GM23248 (cell line): ENCODE measurements around the gene ZBTB44. TPM values are rescaled to one million over a fixed set of nuclear protein-coding genes. Genes with fewer than 3 reads are reported as not detected.

Experiments used
- DNase-seq: peaks from one replicate; pipeline ENCODE4 v3.0.0-alpha.2; 2015
- H2AFZ ChIP-seq: fragments of 200-600 bp; sonication (generic); 2 replicates; pipeline ENCODE4 v1.6.1; 2016; ENCODE audit warnings: antibody characterized with exemption
- H3F3A ChIP-seq: fragments of 200-600 bp; sonication (generic); 2 replicates; pipeline ENCODE4 v1.6.1; 2016; ENCODE audit warnings: mild to moderate bottlenecking, antibody characterized with exemption, mixed run types; ENCODE audit not compliant: insufficient read depth
- H3K27ac ChIP-seq: fragments of 200-600 bp; sonication (generic); 2 replicates; pipeline ENCODE4 v1.5.1; 2016; ENCODE audit warnings: mild to moderate bottlenecking
- H3K27me3 ChIP-seq: fragments of 200-600 bp; sonication (generic); replicated peaks from 2 replicates; pipeline ENCODE4 v1.6.1; 2016; ENCODE audit warnings: mild to moderate bottlenecking; ENCODE audit not compliant: insufficient read depth
- H3K36me3 ChIP-seq: fragments of 200-600 bp; sonication (generic); 2 replicates; pipeline ENCODE4 v1.6.1; 2016; ENCODE audit warnings: low read depth, mild to moderate bottlenecking
- H3K4me1 ChIP-seq: fragments of 200-600 bp; sonication (generic); 2 replicates; pipeline ENCODE4 v1.6.1; 2016; ENCODE audit warnings: mild to moderate bottlenecking; ENCODE audit not compliant: insufficient read depth
- H3K4me2 ChIP-seq: fragments of 200-600 bp; sonication (generic); one replicate; pipeline ENCODE4 v1.6.1; 2016; ENCODE audit warnings: mild to moderate bottlenecking; ENCODE audit not compliant: unreplicated experiment
- H3K4me3 ChIP-seq: fragments of 200-600 bp; sonication (generic); 2 replicates; pipeline ENCODE4 v1.5.1; 2016; ENCODE audit warnings: mild to moderate bottlenecking
- H3K79me2 ChIP-seq: fragments of 200-600 bp; sonication (generic); 2 replicates; pipeline ENCODE4 v1.6.1; 2016; ENCODE audit warnings: mild to moderate bottlenecking; ENCODE audit not compliant: insufficient read depth
- H3K9ac ChIP-seq: fragments of 200-600 bp; sonication (generic); 2 replicates; pipeline ENCODE4 v1.6.1; 2016; ENCODE audit warnings: mild to moderate bottlenecking
- H3K9me2 ChIP-seq: fragments of 200-600 bp; sonication (generic); 2 replicates; pipeline ENCODE4 v1.6.1; 2016; ENCODE audit warnings: mixed run types, mild to moderate bottlenecking, moderate library complexity; ENCODE audit not compliant: insufficient read depth
- H3K9me3 ChIP-seq: fragments of 200-600 bp; sonication (generic); one replicate; pipeline ENCODE4 v1.6.1; 2017; ENCODE audit warnings: low read depth
- H4K20me1 ChIP-seq: fragments of 200-600 bp; sonication (generic); 2 replicates; pipeline ENCODE4 v1.6.0; 2016; ENCODE audit not compliant: insufficient read depth
- EZH2 ChIP-seq: fragments of 200-600 bp; sonication (generic); IDR thresholded peaks from 2 replicates; pipeline ENCODE4 v1.6.1; 2018; ENCODE audit warnings: antibody characterized with exemption, mild to moderate bottlenecking; ENCODE audit not compliant: insufficient read depth, poor library complexity, severe bottlenecking
- EZH2phosphoT487 ChIP-seq: fragments of 200-600 bp; sonication (generic); IDR thresholded peaks from 2 replicates; pipeline ENCODE4 v1.6.1; 2018; ENCODE audit warnings: antibody characterized with exemption, moderate library complexity, mild to moderate bottlenecking, low read depth; ENCODE audit not compliant: insufficient read depth
- WGBS, 2 experiments: methylation state at CpG; one replicate each; pipeline ENCODE4 v1.1.6; 2015 to 2017; ENCODE audit warnings: low lambda C conversion rate in 2 of 2, low coverage in 1 of 2; ENCODE audit errors: missing lambda C conversion rate in 2 of 2; 5-methylcytosine and 5-hydroxymethylcytosine counted together
- in situ Hi-C: fragments of 300-500 bp; cut with MboI; formaldehyde crosslinking; loops from 2 replicates; pipeline ENCODE4 v1.15.0; 2020
- polyA plus RNA-seq: library from polyadenylated mRNA; unstranded; fragments of >200 nt; fragmentation: Nextera tagmentation; extraction: Ambion mirVana; gene quantifications from 2 replicates; pipeline ENCODE4 v1.2.1, GENCODE V29; 2016
- total RNA-seq: library from RNA; depleted of rRNA; stranded (reverse); fragments of >200 nt; shearing (Covaris generic); gene quantifications from 2 replicates; pipeline ENCODE4 v1.2.3, GENCODE V29; 2014

Gene ZBTB44
- total and polyA plus RNA-seq, 2 experiments from 2014 or later: 4.1 to 17.4 TPM

- DNase-seq: no peak
- H4K20me1 ChIP-seq: 0 out of 2 replicates have a peak, but pooled peaks cover 4% of the 10 kb centered on the region
These were observed 51.4 kb downstream of the ZBTB44 start for GRCh38 chr11:130263351-130263750.

GRCh38 chr11:130262424-130262823 lies 52.3 kb downstream of the ZBTB44 start:
- Histone ChIP-seq H3K27ac (no peak overlapping the region), H2AFZ (no peak overlapping the region), H3K9me3 (no peaks in the 10 kb centered on the region), H4K20me1 (0 out of 2 replicates have a peak, but pooled peaks cover 4% of the 10 kb centered on the region), H3F3A (no peaks in the 10 kb centered on the region), H3K9ac (no peak overlapping the region), H3K4me3 (no peak overlapping the region), H3K4me1 (no peaks in the 10 kb centered on the region), H3K9me2 (no peaks in the 10 kb centered on the region), H3K36me3 (peaks cover 11% of the 10 kb centered on the region; the same call in 1 of the 2 replicates), H3K27me3 (no peaks in the 10 kb centered on the region), H3K79me2 (peaks cover 23% of the 10 kb centered on the region; the same call in 1 of the 2 replicates), H3K4me2 (no peak overlapping the region)
- no peak for DNase-seq
- in situ Hi-C loops: no loop called here
- TF ChIP-seq EZH2phosphoT487 (no peak), EZH2 (no peak)
- WGBS, 2 experiments: 91 to 94% methylated on average over 4 of the region's 4 CpGs

More at GRCh38 chr11:130263351-130263750, 51.4 kb downstream of the ZBTB44 start:
- no peaks in the 10 kb centered on the region for H3K27me3 ChIP-seq
- WGBS, 2 experiments: 80 to 82% methylated on average over 5 of the region's 5 CpGs
- H3K36me3 ChIP-seq: peaks cover 14% of the 10 kb centered on the region; the same call in 1 of the 2 replicates
- no peaks in the 10 kb centered on the region for H3K9me2 ChIP-seq
- H3K9me3 ChIP-seq: no peaks in the 10 kb centered on the region
- TF ChIP-seq EZH2 (no peak), EZH2phosphoT487 (no peak)
- no peak overlapping the region for H3K4me2 ChIP-seq
- H3K27ac ChIP-seq: no peak overlapping the region
- H3K4me1 ChIP-seq: no peaks in the 10 kb centered on the region
- no peak overlapping the region for H3K4me3 ChIP-seq
- in situ Hi-C loops: no loop called here
- no peak overlapping the region for H3K9ac ChIP-seq
- H3K79me2 ChIP-seq: peaks cover 14% of the 10 kb centered on the region; the same call in 1 of the 2 replicates
- H2AFZ ChIP-seq: no peak overlapping the region
- no peaks in the 10 kb centered on the region for H3F3A ChIP-seq

- Histone ChIP-seq H3K36me3 (peaks cover 11% of the 10 kb centered on the region; the same call in 1 of the 2 replicates), H3F3A (no peaks in the 10 kb centered on the region), H3K9me3 (no peaks in the 10 kb centered on the region), H3K4me3 (no peak overlapping the region), H3K79me2 (peaks cover 22% of the 10 kb centered on the region; the same call in 1 of the 2 replicates), H3K4me1 (no peaks in the 10 kb centered on the region), H3K9me2 (no peaks in the 10 kb centered on the region), H2AFZ (no peak overlapping the region), H3K27me3 (no peaks in the 10 kb centered on the region), H3K9ac (no peak overlapping the region), H3K4me2 (no peak overlapping the region), H4K20me1 (0 out of 2 replicates have a peak, but pooled peaks cover 4% of the 10 kb centered on the region), H3K27ac (no peak overlapping the region)
- 75 to 77% methylated on average over 5 of the region's 5 CpGs for WGBS, 2 experiments
- DNase-seq: no peak
- in situ Hi-C loops: no loop called here
- TF ChIP-seq EZH2phosphoT487: no peak
- no peak for TF ChIP-seq EZH2
These were observed 53.1 kb downstream of the ZBTB44 start for GRCh38 chr11:130261571-130261970.

GRCh38 chr11:130260742-130261141 lies 54.0 kb downstream of the ZBTB44 start:
- TF ChIP-seq EZH2 (no peak), EZH2phosphoT487 (no peak)
- Histone ChIP-seq H3K4me2 (no peak overlapping the region), H2AFZ (no peak overlapping the region), H4K20me1 (0 out of 2 replicates have a peak, but pooled peaks cover 9% of the 10 kb centered on the region), H3K79me2 (peaks cover 28% of the 10 kb centered on the region), H3K4me3 (no peak overlapping the region), H3K27ac (no peak overlapping the region), H3K36me3 (peaks cover 11% of the 10 kb centered on the region; the same call in 1 of the 2 replicates), H3K9me3 (no peaks in the 10 kb centered on the region), H3K9me2 (no peaks in the 10 kb centered on the region), H3K9ac (no peak overlapping the region), H3K4me1 (no peaks in the 10 kb centered on the region), H3F3A (no peaks in the 10 kb centered on the region), H3K27me3 (no peaks in the 10 kb centered on the region)
- no peak for DNase-seq
- WGBS, 2 experiments: 89 to 92% methylated on average over 6 of the region's 6 CpGs
- in situ Hi-C loops: no loop called here
